ENCODE results near the gene ITCH. TPM values are rescaled to one million over a fixed set of nuclear protein-coding genes. Genes with fewer than 3 reads are reported as not detected.

The ITCH gene
- total and polyA plus RNA-seq, 2 donors (not counting 3 experiments of a cell fraction or from before 2014, with no cell fraction given), result 6.4 to 57.4 TPM

DNA sequence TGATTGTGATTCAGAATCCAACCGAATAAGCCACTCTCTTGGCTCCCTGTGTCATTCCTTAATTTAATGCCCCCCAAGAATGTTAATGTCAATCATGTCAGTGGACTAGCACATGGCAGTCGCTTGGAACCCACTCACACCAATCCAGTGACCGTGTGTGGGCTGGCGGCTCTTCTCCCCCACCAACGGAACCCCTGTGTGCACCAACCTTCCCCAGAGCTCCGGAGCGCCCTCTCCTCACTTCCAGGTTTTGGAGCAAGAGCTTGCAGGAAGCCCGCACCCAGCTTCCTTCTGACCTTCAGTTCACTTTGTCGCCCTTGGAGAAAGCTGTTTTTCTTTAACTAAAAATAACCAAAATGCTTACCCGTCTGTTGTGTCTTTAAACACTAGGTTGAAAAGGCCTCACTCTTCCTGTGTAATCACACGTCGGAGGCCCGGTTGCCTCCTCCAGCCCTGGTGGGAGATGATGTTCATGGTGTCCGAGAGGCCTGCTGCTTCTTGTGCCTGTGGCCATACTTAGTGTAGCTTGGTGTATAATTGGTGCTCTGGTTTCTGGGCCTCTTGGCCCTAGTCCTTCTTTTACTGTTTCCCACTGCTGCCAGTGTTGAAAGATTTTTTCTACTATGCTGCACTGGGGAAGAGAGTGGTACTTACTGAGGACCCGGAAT lies 177.7 kb downstream of the ITCH start:
- DNase-seq (ENCODE audit: low read depth, low spot score), result no peak
- Histone ChIP-seq H3K4me1 (ENCODE audit: control insufficient read depth, extremely low read depth, insufficient read depth, low read length) (no peaks in the 10 kb centered on the region), H3K9me3 (replicated peaks; ENCODE audit: control insufficient read depth, insufficient read depth, low read length) (no peaks in the 10 kb centered on the region), H3K4me3 (replicated peaks in 1 of 3; ENCODE audit: insufficient read depth in 1 of 3, low read depth in 1 of 3, low read length in 3 of 3) (no peak overlapping the region), H2AFZ (ENCODE audit: low read depth, low read length) (no peak overlapping the region), H3K79me2 (ENCODE audit: control insufficient read depth, insufficient read depth, low read length) (no peaks in the 10 kb centered on the region), H3K9ac (replicated peaks; ENCODE audit: extremely low read depth, insufficient read depth, low read length) (no peak overlapping the region), H3K27ac (ENCODE audit: insufficient read depth, low read depth, low read length) (no peak overlapping the region), H3K9me1 (replicated peaks; ENCODE audit: control insufficient read depth, extremely low read depth, insufficient read depth, low read length) (no peaks in the 10 kb centered on the region), H3K4me2 (ENCODE audit: insufficient read depth, low read length) (no peak overlapping the region), H3K36me3 (ENCODE audit: control insufficient read depth in 2 of 2, extremely low read depth in 1 of 2, insufficient read depth in 2 of 2, low read length in 2 of 2) (peaks cover 15 to 23% of the 10 kb centered on the region in 2 experiments), H4K20me1 (replicated peaks; ENCODE audit: control insufficient read depth, extremely low read depth, insufficient read depth, low read length) (no peaks in the 10 kb centered on the region), H3K27me3 (ENCODE audit: control insufficient read depth in 2 of 2, insufficient read depth in 2 of 2, low read length in 2 of 2) (no peaks in the 10 kb centered on the region)
- intact Hi-C loops (cut with micrococcal nuclease) (no loop called here), dilution Hi-C loops (cut with MboI; ENCODE audit: extremely low pct_ligation_motif_present, low sequenced_read_pairs) (no loop called here)
- TF ChIP-seq EZH2 (IDR thresholded peaks at IDR 0.05; ENCODE audit: borderline replicate concordance, low read depth, low read length, severe bottlenecking) (no peak), POLR2A (IDR thresholded peaks at IDR 0.05; ENCODE audit: low read depth, low read length) (no peak), FOS (IDR thresholded peaks at IDR 0.05; ENCODE audit: borderline replicate concordance, insufficient read depth, low read length) (no peak), MYC (IDR thresholded peaks at IDR 0.05; ENCODE audit: low read depth, low read length) (no peak), CTCF (IDR thresholded peaks at IDR 0.05; ENCODE audit: extremely low read depth in 1 of 2, insufficient read depth in 1 of 2, low read depth in 1 of 2, low read length in 2 of 2) (no peak), GATA2 (IDR thresholded peaks at IDR 0.05; ENCODE audit: insufficient read depth, insufficient read length, low read depth, low read length) (no peak), POLR2AphosphoS5 (IDR thresholded peaks at IDR 0.05; ENCODE audit: insufficient read depth, low read depth, low read length) (no peak), JUN (IDR thresholded peaks at IDR 0.05; ENCODE audit: borderline replicate concordance, insufficient read depth, insufficient read length, low read depth) (no peak), MAX (IDR thresholded peaks at IDR 0.05; ENCODE audit: insufficient read depth, insufficient read length) (no peak)
- no TSS peak for BruUV-seq (replicated peaks)
- POLR2A ChIA-PET, result no interaction called here
- CTCF ChIA-PET, result interaction anchor here (0.7 to 5.6 kb wide), 4 partner anchors 11 to 229 kb away, joined by 3 to 53 read pairs (median 17); no protein-coding TSS in a partner anchor
- FAIRE-seq, result no peak

Data from endothelial cell of umbilical vein (primary cell).